ENCODE measurements around the gene GALNTL6.

GALNTL6 gene

DNA sequence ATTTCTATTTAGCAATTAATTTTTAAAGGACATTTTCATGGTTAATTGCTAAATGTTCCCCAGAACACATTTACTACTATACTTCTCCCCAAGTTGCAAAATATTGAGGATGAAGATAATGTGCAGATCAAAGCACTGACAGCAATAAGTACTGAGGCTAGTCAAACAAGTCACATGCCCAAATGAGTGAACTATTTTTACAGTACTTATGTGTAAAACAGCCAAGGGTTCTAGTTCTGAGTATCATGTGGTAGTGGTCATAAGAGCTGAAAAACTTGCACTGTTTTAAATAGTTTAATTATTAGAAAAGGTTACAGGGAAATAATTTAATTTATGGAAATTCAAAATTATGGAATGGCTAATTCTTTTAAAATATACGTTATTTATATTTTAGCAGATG lies 3.8 kb downstream of the GALNTL6 start:
- Histone ChIP-seq H3K4me3 (ENCODE audit: low read length) (no peak overlapping the region), H3K36me3 (ENCODE audit: insufficient read depth, low read length) (no peaks in the 10 kb centered on the region), H3K9ac (ENCODE audit: low read depth, low read length) (no peak overlapping the region), H3K4me1 (ENCODE audit: control insufficient read depth, insufficient read depth, low read length) (no peaks in the 10 kb centered on the region), H3K27me3 (ENCODE audit: control insufficient read depth, insufficient read depth, low read length) (peaks cover 21% of the 10 kb centered on the region), H3K9me3 (replicated peaks; ENCODE audit: low read length) (no peaks in the 10 kb centered on the region), H3K4me2 (ENCODE audit: low read length) (no peak overlapping the region)

DNA sequence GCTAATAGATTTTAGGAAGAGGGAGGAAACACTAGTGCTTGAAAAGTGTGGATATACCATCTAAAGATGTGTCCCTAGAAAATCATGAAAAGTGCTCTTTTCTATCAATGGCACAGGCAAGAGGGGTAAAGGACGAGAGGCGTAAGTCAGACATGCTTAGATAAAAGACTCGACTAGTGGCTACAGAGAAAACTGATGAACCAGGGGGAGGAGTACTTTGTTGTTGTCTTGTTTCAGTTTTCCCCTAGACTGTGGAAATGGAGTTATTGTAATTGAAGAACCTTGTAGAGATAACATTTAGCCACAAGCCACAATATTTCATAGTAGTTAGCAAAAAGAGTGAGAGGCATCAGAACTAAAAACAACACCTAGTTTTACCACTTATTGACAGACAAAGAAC lies 21.4 kb downstream of the GALNTL6 start:
- Histone ChIP-seq H3K36me3 (ENCODE audit: insufficient read depth, low read length) (no peaks in the 10 kb centered on the region), H3K9me3 (replicated peaks; ENCODE audit: low read length) (no peaks in the 10 kb centered on the region), H3K4me2 (ENCODE audit: low read length) (no peak overlapping the region), H3K9ac (ENCODE audit: low read depth, low read length) (no peak overlapping the region), H3K4me3 (ENCODE audit: low read length) (no peak overlapping the region), H3K27me3 (ENCODE audit: control insufficient read depth, insufficient read depth, low read length) (no peaks in the 10 kb centered on the region), H3K4me1 (ENCODE audit: control insufficient read depth, insufficient read depth, low read length) (no peaks in the 10 kb centered on the region)

- no peak overlapping the region for H3K9ac ChIP-seq (ENCODE audit: low read depth, low read length)
- H3K4me3 ChIP-seq (ENCODE audit: low read length), result no peak overlapping the region
- no peaks in the 10 kb centered on the region for H3K27me3 ChIP-seq (ENCODE audit: control insufficient read depth, insufficient read depth, low read length)
- H3K9me3 ChIP-seq (replicated peaks; ENCODE audit: low read length), result no peaks in the 10 kb centered on the region
- H3K4me2 ChIP-seq (ENCODE audit: low read length), result no peak overlapping the region
- no peaks in the 10 kb centered on the region for H3K36me3 ChIP-seq (ENCODE audit: insufficient read depth, low read length)
- H3K4me1 ChIP-seq (ENCODE audit: control insufficient read depth, insufficient read depth, low read length), result no peaks in the 10 kb centered on the region
These were observed 30.3 kb downstream of the GALNTL6 start for GRCh38 chr4:171843456-171843855.

- Histone ChIP-seq H3K9me3 (replicated peaks; ENCODE audit: low read length) (no peaks in the 10 kb centered on the region), H3K27me3 (ENCODE audit: control insufficient read depth, insufficient read depth, low read length) (no peaks in the 10 kb centered on the region), H3K4me1 (ENCODE audit: control insufficient read depth, insufficient read depth, low read length) (no peaks in the 10 kb centered on the region)
These were observed 33.0 kb downstream of the GALNTL6 start for GRCh38 chr4:171846232-171846631.

GRCh38 chr4:171846893-171847292 lies 33.7 kb downstream of the GALNTL6 start:
- Histone ChIP-seq H3K4me1 (ENCODE audit: control insufficient read depth, insufficient read depth, low read length) (no peaks in the 10 kb centered on the region), H3K27me3 (ENCODE audit: control insufficient read depth, insufficient read depth, low read length) (no peaks in the 10 kb centered on the region), H3K36me3 (ENCODE audit: insufficient read depth, low read length) (no peaks in the 10 kb centered on the region), H3K9me3 (replicated peaks; ENCODE audit: low read length) (no peaks in the 10 kb centered on the region), H3K4me2 (ENCODE audit: low read length) (no peak overlapping the region), H3K4me3 (ENCODE audit: low read length) (no peak overlapping the region), H3K9ac (ENCODE audit: low read depth, low read length) (no peak overlapping the region)

More at GRCh38 chr4:171846232-171846631, 33.0 kb downstream of the GALNTL6 start:
- Histone ChIP-seq H3K4me3 (ENCODE audit: low read length) (no peak overlapping the region), H3K4me2 (ENCODE audit: low read length) (no peak overlapping the region), H3K36me3 (ENCODE audit: insufficient read depth, low read length) (no peaks in the 10 kb centered on the region), H3K9ac (ENCODE audit: low read depth, low read length) (no peak overlapping the region)

GRCh38 chr4:171847751-171848150 lies 34.5 kb downstream of the GALNTL6 start:
- Histone ChIP-seq H3K4me1 (ENCODE audit: control insufficient read depth, insufficient read depth, low read length) (no peaks in the 10 kb centered on the region), H3K36me3 (ENCODE audit: insufficient read depth, low read length) (no peaks in the 10 kb centered on the region), H3K9me3 (replicated peaks; ENCODE audit: low read length) (no peaks in the 10 kb centered on the region), H3K4me2 (ENCODE audit: low read length) (no peak overlapping the region), H3K4me3 (ENCODE audit: low read length) (no peak overlapping the region), H3K27me3 (ENCODE audit: control insufficient read depth, insufficient read depth, low read length) (no peaks in the 10 kb centered on the region), H3K9ac (ENCODE audit: low read depth, low read length) (no peak overlapping the region)

DNA sequence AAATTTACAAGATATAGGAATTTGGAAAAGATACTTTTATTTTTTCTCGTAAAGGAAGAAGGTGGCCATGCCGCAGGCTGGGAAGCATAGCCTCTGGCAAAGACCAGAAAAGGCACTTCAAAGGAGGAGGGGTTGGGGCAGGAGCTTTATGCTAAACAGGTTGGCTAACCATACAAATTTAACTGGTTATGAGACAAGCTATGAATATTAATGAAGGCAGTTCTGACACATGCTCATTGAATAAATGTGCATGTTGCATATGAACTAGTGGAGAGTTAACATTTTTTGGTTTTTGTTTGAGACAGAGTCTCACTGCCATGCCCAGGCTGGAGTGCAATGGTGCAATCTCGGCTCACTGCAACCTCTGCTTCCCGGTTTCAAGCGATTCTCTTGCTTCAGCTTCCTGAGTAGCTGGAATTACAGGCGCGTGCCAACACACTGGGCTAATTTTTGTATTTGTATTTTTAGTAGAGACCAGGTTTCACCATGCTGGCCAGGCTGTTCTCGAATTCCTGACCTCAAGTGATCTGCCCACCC lies 36.5 kb downstream of the GALNTL6 start:
- H3K4me1 ChIP-seq (ENCODE audit: control insufficient read depth, insufficient read depth, low read length), result no peaks in the 10 kb centered on the region
- H3K9ac ChIP-seq (ENCODE audit: low read depth, low read length), result no peak overlapping the region
- H3K4me3 ChIP-seq (ENCODE audit: low read length), result no peak overlapping the region
- H3K36me3 ChIP-seq (ENCODE audit: insufficient read depth, low read length), result no peaks in the 10 kb centered on the region
- no peaks in the 10 kb centered on the region for H3K9me3 ChIP-seq (replicated peaks; ENCODE audit: low read length)
- H3K27me3 ChIP-seq (ENCODE audit: control insufficient read depth, insufficient read depth, low read length), result no peaks in the 10 kb centered on the region
- H3K4me2 ChIP-seq (ENCODE audit: low read length), result no peak overlapping the region

- H3K27me3 ChIP-seq (ENCODE audit: control insufficient read depth, insufficient read depth, low read length), result no peaks in the 10 kb centered on the region
- no peak overlapping the region for H3K4me3 ChIP-seq (ENCODE audit: low read length)
- H3K36me3 ChIP-seq (ENCODE audit: insufficient read depth, low read length), result no peaks in the 10 kb centered on the region
- H3K4me1 ChIP-seq (ENCODE audit: control insufficient read depth, insufficient read depth, low read length), result no peaks in the 10 kb centered on the region
- H3K9me3 ChIP-seq (replicated peaks; ENCODE audit: low read length), result no peaks in the 10 kb centered on the region
- H3K4me2 ChIP-seq (ENCODE audit: low read length), result no peak overlapping the region
- no peak overlapping the region for H3K9ac ChIP-seq (ENCODE audit: low read depth, low read length)
These were observed 38.1 kb downstream of the GALNTL6 start for GRCh38 chr4:171851295-171851694.

DNA sequence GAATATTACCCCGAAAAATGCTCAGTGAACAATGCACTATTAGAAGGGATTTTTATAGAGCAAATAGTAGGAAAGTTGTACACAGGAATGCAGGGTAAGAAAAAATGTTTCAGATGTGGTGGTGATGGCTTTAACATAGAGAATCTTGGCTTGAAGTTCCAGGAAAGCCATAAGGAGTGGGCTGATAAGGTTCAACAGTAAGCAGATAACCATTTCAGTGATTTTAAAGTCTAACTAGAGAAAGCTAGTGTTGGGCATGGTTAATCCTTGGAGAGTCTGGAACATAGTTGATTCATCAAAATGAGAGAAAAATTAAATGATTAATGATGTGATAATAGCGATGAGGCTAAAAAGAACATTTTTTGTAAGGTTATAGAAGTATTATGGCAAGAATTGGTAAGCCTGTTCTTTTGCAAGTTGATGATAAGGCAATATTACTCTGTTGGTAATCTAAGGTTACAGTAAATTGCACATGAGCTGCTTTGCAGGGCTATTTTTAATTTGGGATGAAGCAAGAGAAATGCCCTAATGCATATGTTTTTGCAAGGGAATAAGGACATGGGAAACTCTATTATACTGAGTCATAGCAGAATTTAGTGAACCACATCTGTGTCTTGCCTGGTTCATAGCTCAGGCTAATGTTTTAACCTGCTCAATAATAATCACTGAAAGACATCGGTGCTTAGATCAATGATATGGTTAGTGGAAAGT lies 44.3 kb downstream of the GALNTL6 start:
- Histone ChIP-seq H3K4me2 (ENCODE audit: low read length) (no peak overlapping the region), H3K36me3 (ENCODE audit: insufficient read depth, low read length) (no peaks in the 10 kb centered on the region), H3K9me3 (replicated peaks; ENCODE audit: low read length) (no peaks in the 10 kb centered on the region), H3K4me3 (ENCODE audit: low read length) (no peak overlapping the region), H3K9ac (ENCODE audit: low read depth, low read length) (no peak overlapping the region), H3K27me3 (ENCODE audit: control insufficient read depth, insufficient read depth, low read length) (no peaks in the 10 kb centered on the region), H3K4me1 (ENCODE audit: control insufficient read depth, insufficient read depth, low read length) (no peaks in the 10 kb centered on the region)

- Histone ChIP-seq H3K4me1 (ENCODE audit: control insufficient read depth, insufficient read depth, low read length) (no peaks in the 10 kb centered on the region), H3K27me3 (ENCODE audit: control insufficient read depth, insufficient read depth, low read length) (no peaks in the 10 kb centered on the region), H3K36me3 (ENCODE audit: insufficient read depth, low read length) (no peaks in the 10 kb centered on the region), H3K4me2 (ENCODE audit: low read length) (no peak overlapping the region), H3K9me3 (replicated peaks; ENCODE audit: low read length) (peaks cover 3% of the 10 kb centered on the region), H3K4me3 (ENCODE audit: low read length) (no peak overlapping the region), H3K9ac (ENCODE audit: low read depth, low read length) (no peak overlapping the region)
These were observed 62.1 kb downstream of the GALNTL6 start for GRCh38 chr4:171875291-171875690.

- Histone ChIP-seq H3K9ac (ENCODE audit: low read depth, low read length) (no peak overlapping the region), H3K4me2 (ENCODE audit: low read length) (no peak overlapping the region), H3K36me3 (ENCODE audit: insufficient read depth, low read length) (no peaks in the 10 kb centered on the region), H3K9me3 (replicated peaks; ENCODE audit: low read length) (peaks cover 3% of the 10 kb centered on the region), H3K27me3 (ENCODE audit: control insufficient read depth, insufficient read depth, low read length) (no peaks in the 10 kb centered on the region), H3K4me1 (ENCODE audit: control insufficient read depth, insufficient read depth, low read length) (no peaks in the 10 kb centered on the region), H3K4me3 (ENCODE audit: low read length) (no peak overlapping the region)
These were observed 63.4 kb downstream of the GALNTL6 start for GRCh38 chr4:171876636-171877035.

DNA sequence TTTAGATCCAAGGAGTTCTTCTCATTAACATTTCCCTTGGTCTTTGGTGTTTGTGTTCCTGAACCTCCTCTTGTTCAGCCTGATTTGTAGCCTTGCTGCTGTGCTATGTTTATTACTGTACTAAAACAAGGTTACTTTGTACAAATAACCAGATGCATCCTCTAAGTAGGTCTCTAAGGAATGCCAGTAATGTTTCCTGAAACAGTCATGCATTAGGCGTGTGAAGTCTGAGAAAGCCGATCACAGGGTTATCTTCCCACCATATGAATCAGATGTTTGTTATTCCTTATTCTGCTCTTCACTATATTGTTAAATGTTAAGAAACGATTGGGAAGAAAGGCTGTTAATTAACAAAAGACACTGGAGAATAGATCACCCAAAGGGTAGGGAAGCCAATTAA lies 66.9 kb downstream of the GALNTL6 start:
- H3K4me1 ChIP-seq (ENCODE audit: control insufficient read depth, insufficient read depth, low read length), result no peaks in the 10 kb centered on the region
- H3K36me3 ChIP-seq (ENCODE audit: insufficient read depth, low read length), result no peaks in the 10 kb centered on the region
- no peak overlapping the region for H3K9ac ChIP-seq (ENCODE audit: low read depth, low read length)
- H3K4me3 ChIP-seq (ENCODE audit: low read length), result no peak overlapping the region
- H3K27me3 ChIP-seq (ENCODE audit: control insufficient read depth, insufficient read depth, low read length), result no peaks in the 10 kb centered on the region
- no peak overlapping the region for H3K4me2 ChIP-seq (ENCODE audit: low read length)
- H3K9me3 ChIP-seq (replicated peaks; ENCODE audit: low read length), result peaks cover 3% of the 10 kb centered on the region

All from skeletal muscle satellite cell (primary cell).